GM19099 (cell line): ENCODE results near the gene COG7.

Source experiments
- POLR2A ChIP-seq: IDR thresholded peaks from 3 replicates; pipeline ENCODE4 v1.6.1; 2011; ENCODE audit warnings: low read depth; ENCODE audit not compliant: insufficient read length; ENCODE audit errors: extremely low read depth

COG7 gene

GRCh38 chr16:23401139-23401538 lies 51.9 kb downstream of the COG7 start:
- no peak for TF ChIP-seq POLR2A

GRCh38 chr16:23398987-23399805 lies 53.8 kb downstream of the COG7 start:
- no peak for TF ChIP-seq POLR2A

- TF ChIP-seq POLR2A: no peak
These were observed 55.5 kb downstream of the COG7 start for GRCh38 chr16:23397464-23397863.

- TF ChIP-seq POLR2A: no peak
These were observed 57.3 kb downstream of the COG7 start for GRCh38 chr16:23395732-23396131.

- TF ChIP-seq POLR2A: no peak
These were observed 58.7 kb downstream of the COG7 start for GRCh38 chr16:23394141-23394831.

- no peak for TF ChIP-seq POLR2A
These were observed 60.8 kb downstream of the COG7 start for GRCh38 chr16:23392223-23392600.

GRCh38 chr16:23391381-23392222 lies 61.4 kb downstream of the COG7 start:
- no peak for TF ChIP-seq POLR2A

- TF ChIP-seq POLR2A: no peak
These were observed 63.8 kb downstream of the COG7 start for GRCh38 chr16:23389201-23389600.

- no peak for TF ChIP-seq POLR2A
These were observed 64.2 kb downstream of the COG7 start for GRCh38 chr16:23388786-23389185.

GRCh38 chr16:23387666-23388065 lies 65.3 kb downstream of the COG7 start:
- no peak for TF ChIP-seq POLR2A

GRCh38 chr16:23385441-23385840 lies 67.5 kb downstream of the COG7 start:
- no peak for TF ChIP-seq POLR2A

- no peak for TF ChIP-seq POLR2A
These were observed 68.1 kb downstream of the COG7 start for GRCh38 chr16:23384878-23385277.

- TF ChIP-seq POLR2A: no peak
These were observed 69.1 kb downstream of the COG7 start for GRCh38 chr16:23383881-23384280.

GRCh38 chr16:23382279-23382678 lies 70.7 kb downstream of the COG7 start:
- no peak for TF ChIP-seq POLR2A

GRCh38 chr16:23380501-23380951 lies 72.5 kb downstream of the COG7 start:
- no peak for TF ChIP-seq POLR2A
